ENCODE data around the gene SLC6A3.
"Not testable (repeated sequence)": the region's sequence is repeated elsewhere in the genome, so short reads cannot be mapped to it uniquely, and the experiment has no call there.

The SLC6A3 gene

GRCh38 chr5:1439388-1440097 lies 5.7 kb downstream of the SLC6A3 start:
- no peak for DNase-seq

- no peak for DNase-seq
These were observed 6.4 kb downstream of the SLC6A3 start for GRCh38 chr5:1438871-1439270.

- no peak for DNase-seq
These were observed 7.2 kb downstream of the SLC6A3 start for GRCh38 chr5:1437876-1438559.

- no peak for DNase-seq
These were observed 7.9 kb downstream of the SLC6A3 start for GRCh38 chr5:1437226-1437829.

- DNase-seq, result no peak
These were observed 8.6 kb downstream of the SLC6A3 start for GRCh38 chr5:1436681-1437080.

GRCh38 chr5:1436036-1436435 lies 9.2 kb downstream of the SLC6A3 start:
- no peak for DNase-seq

- no peak for DNase-seq
These were observed 9.9 kb downstream of the SLC6A3 start for GRCh38 chr5:1435369-1435768.

GRCh38 chr5:1432296-1432695 lies 12.9 kb downstream of the SLC6A3 start:
- no peak for DNase-seq

GRCh38 chr5:1431896-1432295 lies 13.3 kb downstream of the SLC6A3 start:
- no peak for DNase-seq

GRCh38 chr5:1431021-1431811 lies 14.0 kb downstream of the SLC6A3 start:
- no peak for DNase-seq

- no peak for DNase-seq
These were observed 15.0 kb downstream of the SLC6A3 start for GRCh38 chr5:1430121-1430795.

- no peak for DNase-seq
These were observed 15.7 kb downstream of the SLC6A3 start for GRCh38 chr5:1429496-1429895.

- DNase-seq, result no peak
These were observed 16.2 kb downstream of the SLC6A3 start for GRCh38 chr5:1429066-1429465.

GRCh38 chr5:1428107-1428506 lies 17.1 kb downstream of the SLC6A3 start:
- DNase-seq, result no peak

GRCh38 chr5:1424716-1425115 lies 20.5 kb downstream of the SLC6A3 start:
- no peak for DNase-seq

GRCh38 chr5:1423901-1424603 lies 21.2 kb downstream of the SLC6A3 start:
- DNase-seq, result no peak

- DNase-seq, result not testable (repeated sequence)
These were observed 22.7 kb downstream of the SLC6A3 start for GRCh38 chr5:1422522-1422921.

- DNase-seq, result peak in 1 of 5 donors; percentile 9
These were observed 23.5 kb downstream of the SLC6A3 start for GRCh38 chr5:1421521-1422341.

GRCh38 chr5:1420211-1421195 lies 24.7 kb downstream of the SLC6A3 start:
- DNase-seq, result peak in 1 of 5 donors; percentile 5
